ENCODE results near the gene VAMP1. TPM values are rescaled to one million over a fixed set of nuclear protein-coding genes. Genes with fewer than 3 reads are reported as not detected.
A peak's percentile ranks its signal among the peaks of the same experiment; 100 is the strongest.

VAMP1 gene
- total RNA-seq, 2 experiments from 2014 or later = 84.8 to 87.7 TPM

DNA sequence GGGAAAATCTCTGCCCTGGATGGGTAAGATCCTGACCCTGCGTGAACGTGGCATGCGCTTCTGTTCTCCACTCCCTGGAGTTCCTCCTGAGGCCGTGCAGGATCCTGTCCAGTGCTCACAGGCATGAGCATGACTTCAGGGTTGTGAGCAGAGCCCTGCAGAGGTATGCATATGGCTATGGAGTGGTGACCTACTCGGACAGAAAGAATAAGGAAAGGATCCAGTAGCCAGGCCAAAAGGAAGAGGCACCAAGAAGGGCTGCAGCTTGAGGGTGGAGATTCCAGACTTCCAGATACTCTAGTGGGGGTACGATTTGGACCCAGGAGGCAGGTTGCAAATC is 46.5 kb downstream of the VAMP1 start:
- Mint-ChIP-seq H3K27ac (peak overlapping the region; percentile 65), H3K9me3 (no peaks in the 10 kb centered on the region), H3K4me1 (ENCODE audit: low read depth) (peaks cover 32% of the 10 kb centered on the region), H3K27me3 (no peaks in the 10 kb centered on the region), H3K36me3 (ENCODE audit: low read depth) (no peaks in the 10 kb centered on the region), H3K4me3 (no peak overlapping the region)
- ChIA-PET CTCF (interaction anchor here (0.7 to 5.4 kb wide), 19 partner anchors 20 to 129 kb away, joined by 3 to 61 read pairs (median 4); partner anchors contain the start of genes CD27, TAPBPL and VAMP1), POLR2A (interaction anchor here (0.9 to 5.4 kb wide), 12 partner anchors 10 to 116 kb away, joined by 3 to 99 read pairs (median 6); partner anchors contain the start of genes GAPDH, TAPBPL and VAMP1)
- DNase-seq = no peak
- no peaks in the 10 kb centered on the region for H3K36me3 ChIP-seq (ENCODE audit: insufficient read depth, low read length)
- H3K4me1 ChIP-seq (ENCODE audit: insufficient read depth, low read length) = peaks cover 43% of the 10 kb centered on the region
- H3K4me3 ChIP-seq (ENCODE audit: low read length) = no peak overlapping the region
- no peaks in the 10 kb centered on the region for H3K27me3 ChIP-seq (ENCODE audit: control insufficient read depth in 1 of 2, insufficient read depth in 2 of 2, low read length in 2 of 2)
- H3K9me3 ChIP-seq (ENCODE audit: control insufficient read depth in 1 of 2, insufficient read depth in 1 of 2, low read length in 2 of 2) = no peaks in the 10 kb centered on the region
- no peak for TF ChIP-seq CTCF (IDR thresholded peaks at IDR 0.05)
- no peak for ATAC-seq (ENCODE audit: poor library complexity)
- H3K27ac ChIP-seq (ENCODE audit: low read depth in 1 of 2, low read length in 2 of 2) = peak overlapping the region in 1 of 2 donors; percentile 29
- intact Hi-C loops (cut with DNase I, micrococcal nuclease) = loop anchor here (5.0 kb wide), 2 partner anchors 102 to 133 kb away; partner anchors contain the start of gene IFFO1 (in 2 of the 2)

DNA sequence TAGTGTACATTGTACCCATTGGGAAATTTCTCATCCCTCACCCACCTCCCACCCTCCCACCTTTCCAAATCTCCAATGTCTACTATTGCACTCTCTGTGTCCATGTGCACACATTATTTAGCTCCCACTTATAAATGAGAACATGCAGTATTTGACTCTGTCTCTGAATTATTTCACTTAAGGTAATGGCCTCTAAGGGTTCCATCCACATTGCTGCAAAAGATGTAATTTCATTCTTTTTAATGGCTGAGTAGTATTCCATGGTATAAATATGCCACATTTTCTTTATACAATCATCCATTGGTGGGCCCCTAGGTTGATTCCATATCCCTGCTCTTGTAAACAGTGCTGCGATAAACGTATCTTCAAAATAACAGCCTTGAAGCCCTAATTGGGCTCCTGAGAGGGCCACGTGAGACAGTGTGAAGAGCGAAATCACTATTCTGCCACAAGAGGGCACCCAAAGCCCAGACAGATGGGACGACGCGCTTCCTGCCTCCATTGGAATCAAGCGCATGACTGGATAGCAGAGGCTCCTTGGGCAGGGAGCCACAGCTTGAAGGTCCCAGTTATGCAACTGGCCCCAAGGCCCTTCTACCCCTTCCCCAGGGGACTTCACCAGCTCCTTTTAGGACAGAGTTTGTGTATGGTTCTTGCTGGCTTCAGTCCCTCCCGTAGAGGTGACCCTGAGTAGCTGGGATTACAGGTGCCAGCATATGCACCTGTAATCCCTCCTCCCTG is 47.0 kb downstream of the VAMP1 start:
- Histone ChIP-seq H3K9me3 (ENCODE audit: control insufficient read depth in 1 of 2, insufficient read depth in 1 of 2, low read length in 2 of 2) (no peaks in the 10 kb centered on the region), H3K27me3 (ENCODE audit: control insufficient read depth in 1 of 2, insufficient read depth in 2 of 2, low read length in 2 of 2) (no peaks in the 10 kb centered on the region), H3K4me3 (ENCODE audit: low read length) (no peak overlapping the region), H3K36me3 (ENCODE audit: insufficient read depth, low read length) (no peaks in the 10 kb centered on the region), H3K4me1 (ENCODE audit: insufficient read depth, low read length) (peaks cover 43% of the 10 kb centered on the region), H3K27ac (ENCODE audit: low read depth in 1 of 2, low read length in 2 of 2) (peak overlapping the region in 1 of 2 donors; percentile 29)
- DNase-seq (peak; percentile 58 to 94 (median 67)), ATAC-seq (ENCODE audit: poor library complexity) (peak; percentile 73)
- H3K27ac Mint-ChIP-seq = peak overlapping the region; percentile 65
- peak; percentile 75 for TF ChIP-seq CTCF (IDR thresholded peaks at IDR 0.05)
- ChIA-PET CTCF (interaction anchor here (0.7 to 5.4 kb wide), 21 partner anchors 21 to 135 kb away, joined by 3 to 61 read pairs (median 5); partner anchors contain the start of genes CD27, TAPBPL and VAMP1), POLR2A (interaction anchor here (0.9 to 5.4 kb wide), 13 partner anchors 11 to 117 kb away, joined by 3 to 99 read pairs (median 6); partner anchors contain the start of genes GAPDH, TAPBPL and VAMP1)
- H3K4me3 Mint-ChIP-seq = peak overlapping the region; percentile 36
- no peaks in the 10 kb centered on the region for H3K27me3 Mint-ChIP-seq
- intact Hi-C loops (cut with DNase I, micrococcal nuclease) = loop anchor here (1.0 to 5.0 kb wide), 8 partner anchors 42 to 134 kb away; partner anchors contain the start of genes IFFO1 (in 2 of the 2) and MRPL51 (in 1 of the 2)
- no peaks in the 10 kb centered on the region for H3K36me3 Mint-ChIP-seq (ENCODE audit: low read depth)
- peaks cover 32% of the 10 kb centered on the region for H3K4me1 Mint-ChIP-seq (ENCODE audit: low read depth)
- no peaks in the 10 kb centered on the region for H3K9me3 Mint-ChIP-seq

GRCh38 chr12:6420364-6420763 is 50.1 kb downstream of the VAMP1 start:
- no peak for DNase-seq

More at GRCh38 chr12:6420364-6420763, 50.1 kb downstream of the VAMP1 start:
- Histone ChIP-seq H3K27me3 (ENCODE audit: control insufficient read depth in 1 of 2, insufficient read depth in 2 of 2, low read length in 2 of 2) (no peaks in the 10 kb centered on the region), H3K27ac (ENCODE audit: low read depth in 1 of 2, low read length in 2 of 2) (no peak overlapping the region), H3K4me1 (ENCODE audit: insufficient read depth, low read length) (peaks cover 16% of the 10 kb centered on the region), H3K4me3 (ENCODE audit: low read length) (no peak overlapping the region), H3K36me3 (ENCODE audit: insufficient read depth, low read length) (no peaks in the 10 kb centered on the region), H3K9me3 (ENCODE audit: control insufficient read depth in 1 of 2, insufficient read depth in 1 of 2, low read length in 2 of 2) (no peaks in the 10 kb centered on the region)
- no peak overlapping the region for H3K27ac Mint-ChIP-seq
- no peak overlapping the region for H3K4me3 Mint-ChIP-seq
- H3K9me3 Mint-ChIP-seq = no peaks in the 10 kb centered on the region
- H3K4me1 Mint-ChIP-seq (ENCODE audit: low read depth) = peaks cover 10% of the 10 kb centered on the region
- no peak for ATAC-seq (ENCODE audit: poor library complexity)
- ChIA-PET CTCF (interaction anchor here (0.7 kb wide), 1 partner anchor 52 kb away, joined by 3 read pairs; no protein-coding TSS in a partner anchor), POLR2A (interaction anchor here (1.2 kb wide), 1 partner anchor 46 kb away, joined by 3 read pairs; no protein-coding TSS in a partner anchor)
- intact Hi-C loops (cut with DNase I, micrococcal nuclease) = loop anchor here (5.0 kb wide), 2 partner anchors 98 to 137 kb away; partner anchors contain the start of gene IFFO1 (in 2 of the 2)
- H3K27me3 Mint-ChIP-seq = no peaks in the 10 kb centered on the region
- TF ChIP-seq CTCF (IDR thresholded peaks at IDR 0.05) = no peak
- H3K36me3 Mint-ChIP-seq (ENCODE audit: low read depth) = no peaks in the 10 kb centered on the region

Measured in CD4-positive, alpha-beta T cell (primary cell).